Right lung (tissue), 5 donors: ENCODE data around the gene DNAJC7. TPM values are rescaled to one million over a fixed set of nuclear protein-coding genes. Genes with fewer than 3 reads are reported as not detected.
A peak's percentile ranks its signal among the peaks of the same experiment; 100 is the strongest.
"Not testable (repeated sequence)": the region's sequence is repeated elsewhere in the genome, so short reads cannot be mapped to it uniquely, and the experiment has no call there.

Experiments
- DNase-seq, 2 donors: peaks; one replicate each; pipeline ENCODE4 v3.0.0-alpha.2; 2013
- polyA plus RNA-seq, 5 donors: library from polyadenylated mRNA; unstranded; fragments of 120-200 nt; gene quantifications; one replicate each; pipeline versions ENCODE4 v1.2.1 to v1.2.3, GENCODE V29; 2013; ENCODE audit warnings: inconsistent platforms in 1 of 5, low replicate concordance in 1 of 5; ENCODE audit not compliant: insufficient read length in 5 of 5, insufficient read depth in 1 of 5

DNAJC7 gene
- polyA plus RNA-seq, 5 donors: 121 to 167 (median 149) TPM

- DNase-seq: no peak
Observed at GRCh38 chr17:41959030-41959335, 58.3 kb downstream of the DNAJC7 start.

DNA sequence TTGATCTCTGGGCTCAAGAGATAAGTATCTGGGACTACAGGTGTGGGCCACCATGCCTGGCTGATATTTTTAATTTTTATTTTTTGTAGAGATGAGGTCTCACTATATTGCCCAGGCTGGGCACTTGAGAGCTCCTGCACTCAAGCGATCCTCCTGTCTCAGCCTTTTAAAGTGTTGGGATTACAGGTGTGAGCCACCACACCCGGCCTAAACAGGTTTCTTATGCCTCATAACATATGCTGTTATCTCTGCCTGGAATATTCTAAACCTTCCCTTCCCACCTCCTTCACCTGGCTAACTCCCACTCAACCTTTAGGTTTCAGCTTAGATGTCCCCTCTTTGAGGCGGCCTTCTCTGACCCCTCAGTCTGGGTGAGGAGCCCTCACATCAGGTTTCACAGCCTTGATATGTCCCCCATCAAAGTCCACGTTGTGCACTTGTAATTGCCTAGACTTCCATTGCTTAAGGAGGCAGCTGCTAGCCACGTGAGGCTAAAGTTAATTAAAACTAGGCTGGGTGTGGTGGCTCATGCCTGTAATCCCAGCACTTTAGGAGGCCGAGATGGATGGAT, 59.3 kb downstream of the DNAJC7 start:
- DNase-seq: no peak

- no peak for DNase-seq
Observed at GRCh38 chr17:41957031-41957868, 60.0 kb downstream of the DNAJC7 start.

GRCh38 chr17:41956522-41956921, 60.7 kb downstream of the DNAJC7 start:
- DNase-seq: no peak

DNA sequence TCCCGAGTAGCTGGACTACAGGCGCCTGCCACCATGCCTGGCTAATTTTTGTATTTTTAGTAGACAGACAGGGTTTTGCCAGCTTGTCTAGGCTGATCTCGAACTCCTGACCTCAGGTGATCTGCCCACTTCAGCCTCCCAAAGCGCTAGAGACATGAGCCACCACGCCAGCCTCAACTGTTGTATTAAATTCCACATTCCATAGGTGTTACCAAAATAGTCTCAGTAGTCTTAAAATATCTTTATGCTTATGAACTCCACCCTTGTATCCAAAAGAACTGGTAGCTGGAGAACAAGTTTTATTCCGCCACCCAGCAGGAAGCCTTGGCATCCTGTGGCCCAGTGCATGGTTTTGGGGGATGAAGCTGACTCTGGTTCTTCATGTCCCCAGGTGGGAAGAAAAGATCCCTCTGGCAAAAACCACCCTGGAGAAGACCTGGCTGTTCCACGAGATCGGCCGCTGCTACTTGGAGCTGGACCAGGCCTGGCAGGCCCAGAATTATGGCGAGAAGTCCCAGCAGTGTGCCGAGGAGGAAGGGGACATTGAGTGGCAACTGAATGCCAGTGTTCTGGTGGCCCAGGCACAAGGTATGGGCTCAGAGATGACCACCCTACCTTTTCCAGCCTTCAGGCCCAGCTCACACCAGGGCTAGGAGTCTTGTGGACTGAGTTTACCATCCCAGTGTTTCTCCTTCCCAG, 68.3 kb downstream of the DNAJC7 start:
- DNase-seq: no peak

GRCh38 chr17:41944943-41945342, 72.3 kb downstream of the DNAJC7 start:
- DNase-seq: no peak

GRCh38 chr17:41943492-41943891, 73.7 kb downstream of the DNAJC7 start:
- DNase-seq: no peak

- DNase-seq: no peak
Observed at GRCh38 chr17:41942626-41943373, 74.4 kb downstream of the DNAJC7 start.

DNA sequence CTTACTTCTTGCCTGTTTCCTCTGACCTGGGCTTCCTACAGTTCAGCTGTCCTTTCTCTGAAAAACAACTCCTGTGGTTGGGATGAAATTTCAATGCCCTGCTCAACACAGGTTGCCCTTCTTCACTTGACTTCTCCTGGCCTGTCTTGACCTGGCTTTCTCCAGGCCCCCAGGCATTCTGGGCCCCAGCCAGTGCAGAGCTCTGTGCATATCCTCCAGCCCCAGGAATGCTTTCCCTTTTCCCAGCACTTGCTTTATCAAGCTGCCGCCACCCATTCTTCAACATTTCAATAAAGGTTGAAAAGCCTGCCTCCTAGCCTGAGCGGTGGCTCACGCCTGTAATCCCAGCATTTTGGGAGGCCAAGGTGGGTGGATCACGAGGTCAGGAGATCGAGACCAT, 76.1 kb downstream of the DNAJC7 start:
- DNase-seq: no peak

DNA sequence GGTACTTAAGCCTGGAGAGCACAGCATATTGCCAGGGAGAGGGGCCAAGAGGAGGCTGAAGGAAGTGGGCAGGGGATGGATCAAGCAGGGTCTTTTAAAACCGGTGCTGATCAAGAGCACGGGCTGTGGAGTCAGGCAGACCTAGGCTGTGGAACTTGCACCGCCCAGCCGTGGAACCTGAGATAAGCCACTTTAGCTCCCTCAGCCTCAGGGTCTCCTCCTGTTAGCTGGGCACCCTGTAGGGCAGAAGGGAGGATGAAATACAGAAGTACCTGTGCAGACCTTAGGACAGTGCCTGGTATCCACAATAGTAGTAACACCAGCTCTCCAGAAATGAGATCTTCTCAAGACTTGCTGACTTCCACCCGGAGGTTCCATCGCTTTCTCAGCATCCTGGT, 77.5 kb downstream of the DNAJC7 start:
- DNase-seq: no peak

- DNase-seq: no peak
Observed at GRCh38 chr17:41939044-41939692, 78.1 kb downstream of the DNAJC7 start.

- DNase-seq: no peak
Observed at GRCh38 chr17:41937970-41938954, 79.0 kb downstream of the DNAJC7 start.

DNA sequence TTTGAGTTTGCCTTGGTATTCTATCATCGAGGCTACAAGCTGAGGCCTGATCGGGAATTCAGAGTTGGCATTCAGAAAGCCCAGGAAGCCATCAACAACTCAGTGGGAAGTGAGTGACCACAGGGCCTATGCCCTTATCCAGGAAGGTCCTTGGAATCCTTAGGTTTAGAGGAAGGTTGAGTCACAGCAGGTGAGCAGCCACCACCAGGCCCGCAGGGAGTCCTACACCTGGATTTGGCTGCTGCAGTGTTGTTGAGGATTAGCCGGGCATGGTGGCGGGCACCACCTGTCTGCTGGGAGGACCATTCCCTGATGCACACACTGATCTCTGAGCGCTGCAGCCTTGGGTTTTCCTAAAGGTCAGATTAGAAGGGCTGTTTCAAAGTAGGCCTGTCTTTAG, 81.6 kb downstream of the DNAJC7 start:
- DNase-seq: no peak

GRCh38 chr17:41932816-41933389, 84.3 kb downstream of the DNAJC7 start:
- no peak for DNase-seq

- not testable (repeated sequence) for DNase-seq
Observed at GRCh38 chr17:41931715-41932114, 85.5 kb downstream of the DNAJC7 start.

GRCh38 chr17:41930833-41931156, 86.4 kb downstream of the DNAJC7 start:
- DNase-seq: not testable (repeated sequence)

- peak; percentile 95 to 97 for DNase-seq
Observed at GRCh38 chr17:41930009-41930832, 87.0 kb downstream of the DNAJC7 start, which contains the start of gene ODAD4. ODAD4 (plus strand) TSS chr17:41930617; CDS start chr17:41930724, 107 bp downstream.

DNA sequence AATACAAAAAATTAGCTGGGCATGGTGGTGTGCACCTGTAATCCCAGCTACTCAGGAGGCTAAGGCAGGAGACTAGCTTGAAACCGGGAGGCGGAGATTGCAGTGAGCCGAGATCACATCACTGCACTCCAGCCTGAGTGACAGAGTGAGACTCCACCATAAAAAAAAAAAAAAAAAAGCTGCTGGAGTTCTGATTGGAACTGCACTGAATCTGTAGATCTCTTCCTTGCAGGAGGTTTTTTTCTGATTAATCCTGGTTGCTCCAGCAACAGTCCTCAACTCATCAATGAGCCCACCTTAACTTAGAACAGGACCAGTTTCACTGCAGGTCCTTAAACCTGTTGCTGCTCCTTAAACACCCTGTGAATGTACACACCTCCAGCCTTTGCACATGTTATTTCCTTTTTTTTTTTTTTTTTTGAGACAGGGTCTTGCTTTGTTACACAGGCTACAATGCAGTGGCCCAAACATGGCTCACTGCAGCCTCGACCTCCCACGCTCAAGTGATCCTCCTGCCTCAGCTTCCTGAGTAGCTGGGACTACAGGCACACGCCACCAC, 88.5 kb downstream of the DNAJC7 start:
- no peak for DNase-seq
